HepG2 (cell line): ENCODE measurements around the gene TNP2. TPM values are rescaled to one million over a fixed set of nuclear protein-coding genes. Genes with fewer than 3 reads are reported as not detected.
A peak's percentile ranks its signal among the peaks of the same experiment; 100 is the strongest.

Experiments used
- CREB1 ChIP-seq, 2 experiments: fragments of 450-650 bp in 1 of 2; IDR thresholded peaks; 2 replicates each; pipeline ENCODE4 v1.6.1; 2016 to 2017; ENCODE audit warnings: control low read depth in 1 of 2, mild to moderate bottlenecking in 1 of 2, missing compliant biosample characterization in 1 of 2, missing genetic modification characterization in 1 of 2
- FOXK1 ChIP-seq: sonication (generic); formaldehyde crosslinking; IDR thresholded peaks from 2 replicates; pipeline ENCODE4 v1.4.0; 2020; ENCODE audit warnings: low read depth, missing genetic modification reagents, borderline replicate concordance
- FOXP4 ChIP-seq: sonication (generic); formaldehyde crosslinking; IDR thresholded peaks from 2 replicates; pipeline ENCODE4 v1.4.0; 2020; ENCODE audit warnings: missing genetic modification reagents
- GLI4 ChIP-seq: sonication (generic); formaldehyde crosslinking; IDR thresholded peaks from 2 replicates; pipeline ENCODE4 v1.5.1; 2020; ENCODE audit warnings: missing genetic modification reagents, mild to moderate bottlenecking, moderate library complexity, borderline replicate concordance
- HMG20A ChIP-seq: IDR thresholded peaks from 2 replicates; pipeline ENCODE4 v1.6.1; 2016; ENCODE audit warnings: borderline replicate concordance
- HNRNPL ChIP-seq: fragments of 200-400 bp; formaldehyde crosslinking; IDR thresholded peaks from 2 replicates; pipeline ENCODE4 v1.6.1; 2017; ENCODE audit warnings: mild to moderate bottlenecking, low read depth, low read length
- HNRNPLL ChIP-seq: fragments of 200-400 bp; formaldehyde crosslinking; IDR thresholded peaks from 2 replicates; pipeline ENCODE4 v1.6.1; 2017; ENCODE audit warnings: mild to moderate bottlenecking, low read depth, low read length; ENCODE audit not compliant: poor library complexity, severe bottlenecking
- KLF12 ChIP-seq: sonication (generic); formaldehyde crosslinking; IDR thresholded peaks from 2 replicates; pipeline ENCODE4 v1.4.0; 2020; ENCODE audit warnings: missing genetic modification reagents, borderline replicate concordance
- KMT2B ChIP-seq: IDR thresholded peaks from 2 replicates; pipeline ENCODE4 v1.6.1; 2016; ENCODE audit warnings: missing genetic modification reagents, missing compliant biosample characterization
- MEIS1 ChIP-seq: sonication (generic); formaldehyde crosslinking; IDR thresholded peaks from 2 replicates; pipeline ENCODE4 v1.9.0; 2021; ENCODE audit warnings: mild to moderate bottlenecking, missing genetic modification reagents, moderate library complexity, borderline replicate concordance
- MNT ChIP-seq: fragments of 450-650 bp; IDR thresholded peaks from 2 replicates; pipeline ENCODE4 v1.6.1; 2016
- MYNN ChIP-seq: sonication (generic); formaldehyde crosslinking; IDR thresholded peaks from 2 replicates; pipeline ENCODE4 v1.4.0; 2020; ENCODE audit warnings: mild to moderate bottlenecking, low read depth, missing genetic modification reagents
- PAWR ChIP-seq: sonication (generic); formaldehyde crosslinking; IDR thresholded peaks from 2 replicates; pipeline ENCODE4 v1.4.0; 2020; ENCODE audit warnings: missing genetic modification reagents, mild to moderate bottlenecking, borderline replicate concordance
- PHB2 ChIP-seq: fragments of 450-650 bp; IDR thresholded peaks from 2 replicates; pipeline ENCODE4 v1.6.1; 2018; ENCODE audit not compliant: partially characterized antibody
- RELA ChIP-seq: sonication (generic); formaldehyde crosslinking; IDR thresholded peaks from 2 replicates; pipeline ENCODE4 v1.4.0; 2020; ENCODE audit warnings: missing genetic modification reagents
- RFX1 ChIP-seq: fragments of 450-650 bp; IDR thresholded peaks from 2 replicates; pipeline ENCODE4 v1.6.1; 2017
- XBP1 ChIP-seq: sonication (generic); formaldehyde crosslinking; IDR thresholded peaks from 2 replicates; pipeline ENCODE4 v1.5.0; 2020; ENCODE audit warnings: missing genetic modification reagents
- ZBTB34 ChIP-seq: sonication (generic); formaldehyde crosslinking; IDR thresholded peaks from 2 replicates; pipeline ENCODE4 v1.8.0; 2022; ENCODE audit warnings: mild to moderate bottlenecking, missing genetic modification reagents
- ZKSCAN8 ChIP-seq: IDR thresholded peaks from 2 replicates; pipeline ENCODE4 v1.6.1; 2016; ENCODE audit warnings: borderline replicate concordance, missing genetic modification reagents, missing compliant biosample characterization
- ZNF138 ChIP-seq: sonication (generic); formaldehyde crosslinking; IDR thresholded peaks from 2 replicates; pipeline ENCODE4 v1.5.0; 2020; ENCODE audit warnings: mild to moderate bottlenecking, low read depth, missing genetic modification reagents
- ZNF446 ChIP-seq: sonication (generic); formaldehyde crosslinking; IDR thresholded peaks from 2 replicates; pipeline ENCODE4 v1.5.0; 2020; ENCODE audit warnings: mild to moderate bottlenecking, missing genetic modification reagents
- ZNF569 ChIP-seq: sonication (generic); formaldehyde crosslinking; IDR thresholded peaks from 2 replicates; pipeline ENCODE4 v1.5.0; 2020; ENCODE audit warnings: mild to moderate bottlenecking, missing genetic modification reagents, moderate library complexity, borderline replicate concordance
- ZNF570 ChIP-seq: sonication (generic); formaldehyde crosslinking; IDR thresholded peaks from 2 replicates; pipeline ENCODE4 v1.4.0; 2020; ENCODE audit warnings: mild to moderate bottlenecking, missing genetic modification reagents, borderline replicate concordance
- ZNF652 ChIP-seq: IDR thresholded peaks from 2 replicates; pipeline ENCODE4 v1.6.1; 2016; ENCODE audit warnings: low read depth, borderline replicate concordance
- ZNF674 ChIP-seq: sonication (generic); formaldehyde crosslinking; IDR thresholded peaks from 2 replicates; pipeline ENCODE4 v1.5.0; 2020; ENCODE audit warnings: low read depth, mild to moderate bottlenecking, missing genetic modification reagents
- ZNF720 ChIP-seq: sonication (generic); formaldehyde crosslinking; IDR thresholded peaks from 2 replicates; pipeline ENCODE4 v1.4.0; 2020; ENCODE audit warnings: missing genetic modification reagents
- polyA plus RNA-seq, 8 experiments: library from polyadenylated mRNA; depleted of rRNA in 3 of 8; stranded (reverse) in 7 of 8; unstranded in 1 of 8; fragments of >200 nt; fragmentation: Illumina TruSeq in 4 of 8; extraction: Trizol in 4 of 8; gene quantifications; 2 replicates each; pipeline versions ENCODE4 v1.2.1 to v1.2.3, GENCODE V29; 2011 to 2016; ENCODE audit warnings: low read depth in 4 of 8, missing spikeins in 1 of 8, mixed read lengths in 1 of 8; ENCODE audit not compliant: insufficient read depth in 1 of 8
- total RNA-seq, 5 experiments: library from RNA; depleted of rRNA; stranded (reverse); fragments of >200 nt; fragmentation: Illumina TruSeq; extraction: Trizol; gene quantifications; 2 replicates each; pipeline ENCODE4 v1.2.3, GENCODE V29; 2016; ENCODE audit warnings: low read depth in 1 of 5

TNP2 gene
- total and polyA plus RNA-seq, 2 of the 13 experiments (the other 11 are each of a cell fraction or from before 2014, with no cell fraction given) = not detected

GRCh38 chr16:11273721-11274324 lies 4.7 kb upstream of the TNP2 start (continued):
- TF ChIP-seq RELA = no peak
- no peak for TF ChIP-seq MEIS1 (CRISPR knock-in tag)
- TF ChIP-seq ZNF570 (CRISPR knock-in tag) = no peak
- no peak for TF ChIP-seq ZNF569 (CRISPR knock-in tag)
- 0 out of 2 replicates have a peak, but pooled peaks have one; percentile 12 for TF ChIP-seq HNRNPL
- no peak for TF ChIP-seq ZBTB34 (CRISPR knock-in tag)
- TF ChIP-seq RFX1 = no peak
- TF ChIP-seq MNT = no peak
- peak; percentile 64; the same call in 1 of the 2 replicates for TF ChIP-seq HMG20A
- no peak for TF ChIP-seq CREB1 (IDR thresholded peaks at IDR 0.05)
- no peak; the same call in 1 of the 2 replicates for TF ChIP-seq CREB1 (CRISPR knock-in tag; IDR thresholded peaks at IDR 0.05)
- TF ChIP-seq MYNN (CRISPR knock-in tag) = no peak
- TF ChIP-seq HNRNPLL = no peak
- TF ChIP-seq FOXP4 (CRISPR knock-in tag) = peak; percentile 49; the same call in 1 of the 2 replicates
- no peak for TF ChIP-seq GLI4
- TF ChIP-seq ZNF446 (CRISPR knock-in tag) = no peak
- 0 out of 2 replicates have a peak, but pooled peaks have one; percentile 42 for TF ChIP-seq KMT2B (CRISPR knock-in tag)
- no peak for TF ChIP-seq PAWR (CRISPR knock-in tag)
- TF ChIP-seq ZNF138 (CRISPR knock-in tag) = no peak
- TF ChIP-seq ZKSCAN8 (CRISPR knock-in tag) = no peak
- 0 out of 2 replicates have a peak, but pooled peaks have one; percentile 12 for TF ChIP-seq ZNF674 (CRISPR knock-in tag)
- no peak for TF ChIP-seq ZNF652 (CRISPR knock-in tag)
- TF ChIP-seq ZNF720 (CRISPR knock-in tag) = no peak
- no peak for TF ChIP-seq XBP1 (CRISPR knock-in tag)
- TF ChIP-seq FOXK1 = no peak
- TF ChIP-seq KLF12 (CRISPR knock-in tag) = no peak
- no peak for TF ChIP-seq PHB2
